HEK293T (cell line): ENCODE measurements around the gene TM4SF5.

Source experiments
- ARNT ChIP-seq: fragments of 450-650 bp; IDR thresholded peaks from 2 replicates; pipeline ENCODE4 v1.6.1; 2017; ENCODE audit warnings: mild to moderate bottlenecking
- BHLHE40 ChIP-seq: fragments of 450-650 bp; IDR thresholded peaks from 2 replicates; pipeline ENCODE4 v1.6.1; 2016; ENCODE audit warnings: mild to moderate bottlenecking, moderate library complexity, borderline replicate concordance
- CTBP1 ChIP-seq: fragments of 450-650 bp; IDR thresholded peaks from 2 replicates; pipeline ENCODE4 v1.6.1; 2016; ENCODE audit warnings: borderline replicate concordance
- ELF4 ChIP-seq: fragments of 450-650 bp; IDR thresholded peaks from 2 replicates; pipeline ENCODE4 v1.6.1; 2017; ENCODE audit warnings: antibody characterized with exemption
- FOXA1 ChIP-seq: fragments of 450-650 bp; IDR thresholded peaks from 2 replicates; pipeline ENCODE4 v1.6.1; 2016; ENCODE audit warnings: mild to moderate bottlenecking
- FOXK2 ChIP-seq: fragments of 450-650 bp; IDR thresholded peaks from 2 replicates; pipeline ENCODE4 v1.6.1; 2016; ENCODE audit warnings: mild to moderate bottlenecking
- FOXM1 ChIP-seq: fragments of 450-650 bp; IDR thresholded peaks from 2 replicates; pipeline ENCODE4 v1.6.1; 2017; ENCODE audit warnings: mild to moderate bottlenecking, borderline replicate concordance
- HDGF ChIP-seq: fragments of 450-650 bp; IDR thresholded peaks from 2 replicates; pipeline ENCODE4 v1.6.1; 2017; ENCODE audit warnings: antibody characterized with exemption, borderline replicate concordance
- NFRKB ChIP-seq: fragments of 450-650 bp; IDR thresholded peaks from 2 replicates; pipeline ENCODE4 v1.6.1; 2016; ENCODE audit warnings: mild to moderate bottlenecking, moderate library complexity
- SP1 ChIP-seq: fragments of 450-650 bp; IDR thresholded peaks from 2 replicates; pipeline ENCODE4 v1.6.1; 2017
- SUZ12 ChIP-seq: fragments of 450-650 bp; IDR thresholded peaks from 2 replicates; pipeline ENCODE4 v1.6.1; 2016; ENCODE audit warnings: mild to moderate bottlenecking
- TARDBP ChIP-seq: fragments of 450-650 bp; IDR thresholded peaks from 2 replicates; pipeline ENCODE4 v1.6.1; 2016
- ZNF384 ChIP-seq: fragments of 450-650 bp; IDR thresholded peaks from 2 replicates; pipeline ENCODE4 v1.6.1; 2016
- TF ChIP-seq, protein P1 (sequence below): fragments of 450-650 bp; IDR thresholded peaks from 2 replicates; pipeline ENCODE4 v1.6.1; 2016

DNA sequence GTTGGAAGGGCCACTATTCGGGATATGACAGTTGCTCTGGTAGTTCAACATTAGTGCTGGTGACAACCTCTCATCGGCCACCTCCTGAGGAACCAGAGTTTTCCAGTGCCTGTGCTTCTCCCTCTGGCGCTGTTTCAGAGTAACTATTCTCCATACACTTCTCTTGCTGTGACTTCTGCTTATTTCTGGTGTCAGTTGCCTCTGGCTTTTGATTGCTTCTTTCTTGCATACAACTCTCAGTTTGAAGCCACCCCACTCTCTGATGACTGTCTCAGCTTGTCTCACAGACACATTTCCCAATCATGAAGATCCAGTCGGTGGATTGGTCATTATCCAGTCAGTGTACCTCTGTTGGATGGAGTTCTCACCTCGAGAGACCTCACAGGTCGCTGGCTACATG is 3.4 kb upstream of the TM4SF5 start:
- TF ChIP-seq FOXM1 (no peak), SP1 (no peak), CTBP1 (no peak), ARNT (no peak), HDGF (no peak), NFRKB (no peak), SUZ12 (no peak), BHLHE40 (no peak), ELF4 (no peak), TARDBP (no peak), ZNF384 (no peak), FOXA1 (no peak), FOXK2 (no peak)
- TF ChIP-seq, protein P1, sequence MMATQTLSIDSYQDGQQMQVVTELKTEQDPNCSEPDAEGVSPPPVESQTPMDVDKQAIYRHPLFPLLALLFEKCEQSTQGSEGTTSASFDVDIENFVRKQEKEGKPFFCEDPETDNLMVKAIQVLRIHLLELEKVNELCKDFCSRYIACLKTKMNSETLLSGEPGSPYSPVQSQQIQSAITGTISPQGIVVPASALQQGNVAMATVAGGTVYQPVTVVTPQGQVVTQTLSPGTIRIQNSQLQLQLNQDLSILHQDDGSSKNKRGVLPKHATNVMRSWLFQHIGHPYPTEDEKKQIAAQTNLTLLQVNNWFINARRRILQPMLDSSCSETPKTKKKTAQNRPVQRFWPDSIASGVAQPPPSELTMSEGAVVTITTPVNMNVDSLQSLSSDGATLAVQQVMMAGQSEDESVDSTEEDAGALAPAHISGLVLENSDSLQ = no peak
